HG03097 (cell line): Measurements from ENCODE around the gene KCNK4.
A peak's percentile ranks its signal among the peaks of the same experiment; 100 is the strongest.

Experiments used
- ATAC-seq: cut with Tn5 transposase; IDR thresholded peaks from one replicate; pipeline ENCODE4 v1.9.1; 2021; ENCODE audit not compliant: unreplicated experiment, low FRiP score

The KCNK4 gene

GRCh38 chr11:64268025-64268892, 22.8 kb upstream of the KCNK4 start:
- ATAC-seq: no peak

DNA sequence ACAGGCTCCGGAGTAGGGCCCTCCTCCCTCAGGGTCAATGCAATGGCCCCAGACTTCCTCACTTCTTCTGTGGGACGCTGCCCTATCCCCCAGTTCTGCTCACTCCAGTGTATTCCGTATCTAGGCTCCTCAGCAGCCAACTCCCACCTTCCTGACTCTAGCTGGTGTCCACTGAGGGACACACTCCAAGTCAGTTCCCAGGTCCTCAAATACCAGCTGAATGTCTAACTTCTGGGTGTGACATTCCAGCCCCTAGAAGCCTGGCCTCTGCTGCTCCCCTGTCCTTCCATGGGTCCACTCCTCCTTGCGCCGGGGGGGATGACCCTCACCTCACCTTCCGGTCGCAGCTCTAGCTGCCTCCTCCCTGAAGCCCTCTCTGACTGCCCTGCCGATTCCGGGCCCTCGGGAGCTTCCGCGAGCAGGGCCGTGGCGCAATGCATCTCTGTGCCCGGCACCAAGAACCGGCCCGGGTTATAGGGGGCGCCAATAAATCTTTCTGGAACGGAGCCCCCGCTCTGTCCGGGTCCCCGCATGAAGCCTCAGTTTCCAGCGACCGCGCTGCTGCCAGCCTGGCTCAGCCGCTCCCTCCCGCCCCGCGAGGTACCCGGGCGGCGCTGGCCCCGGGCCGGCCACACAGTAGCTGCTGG, 22.1 kb upstream of the KCNK4 start:
- ATAC-seq: peak; percentile 15

DNA sequence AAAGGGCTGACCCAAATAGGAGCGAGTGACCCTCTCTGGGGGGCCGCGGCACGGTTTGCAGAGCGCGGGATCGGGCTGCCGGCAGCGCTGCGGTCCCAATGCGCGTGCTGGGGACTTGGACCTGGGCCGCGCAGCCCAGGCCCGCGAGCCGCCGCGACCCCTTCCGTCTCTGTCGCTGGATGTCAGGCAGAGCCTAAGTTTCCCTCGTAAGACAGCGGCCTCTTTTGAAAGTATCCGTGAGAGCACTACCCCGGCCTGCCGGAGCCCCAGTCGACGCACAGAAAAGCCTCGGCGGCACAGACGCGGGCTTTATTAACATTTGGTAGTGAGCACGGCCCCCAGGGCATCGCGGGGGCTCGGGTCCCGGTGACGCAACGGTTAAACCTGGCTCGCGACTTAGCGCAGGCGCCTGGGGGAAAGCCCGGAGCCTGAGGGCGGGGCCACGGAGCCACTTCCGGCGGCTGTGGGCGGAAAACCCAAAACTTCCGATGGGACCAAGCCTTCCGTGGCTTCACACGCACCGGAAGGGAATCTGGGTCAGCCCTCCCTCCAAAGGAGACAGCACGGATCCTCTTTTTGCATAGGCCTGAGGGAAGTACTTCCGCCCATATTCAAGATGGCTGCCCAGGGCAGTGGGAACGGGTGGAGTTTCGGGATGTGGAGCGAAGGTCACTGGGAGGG, 21.4 kb upstream of the KCNK4 start:
- ATAC-seq: peak; percentile 63

- ATAC-seq: no peak
Observed at GRCh38 chr11:64275031-64275800, 15.9 kb upstream of the KCNK4 start.

DNA sequence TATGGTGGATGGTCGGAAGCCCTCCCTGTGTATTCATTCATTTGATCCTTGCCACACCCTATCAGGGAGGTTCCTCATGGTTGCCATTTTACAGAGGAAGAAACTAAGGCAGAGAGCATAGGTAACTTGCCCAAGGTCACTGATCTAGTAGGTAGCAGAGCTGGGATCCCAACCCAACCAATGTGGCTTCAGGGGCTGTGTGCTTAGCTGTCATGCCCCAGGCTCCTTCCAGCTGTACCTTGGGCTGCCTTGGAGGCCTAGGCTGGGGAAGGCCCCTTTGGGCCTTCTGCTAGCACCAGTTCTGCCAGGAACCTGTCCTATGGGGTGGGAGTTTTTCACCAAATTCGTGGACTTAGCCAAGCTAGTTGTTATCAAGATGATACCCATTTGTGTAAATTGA, 15.3 kb upstream of the KCNK4 start:
- ATAC-seq: no peak

GRCh38 chr11:64276653-64277431, 14.3 kb upstream of the KCNK4 start:
- no peak for ATAC-seq

DNA sequence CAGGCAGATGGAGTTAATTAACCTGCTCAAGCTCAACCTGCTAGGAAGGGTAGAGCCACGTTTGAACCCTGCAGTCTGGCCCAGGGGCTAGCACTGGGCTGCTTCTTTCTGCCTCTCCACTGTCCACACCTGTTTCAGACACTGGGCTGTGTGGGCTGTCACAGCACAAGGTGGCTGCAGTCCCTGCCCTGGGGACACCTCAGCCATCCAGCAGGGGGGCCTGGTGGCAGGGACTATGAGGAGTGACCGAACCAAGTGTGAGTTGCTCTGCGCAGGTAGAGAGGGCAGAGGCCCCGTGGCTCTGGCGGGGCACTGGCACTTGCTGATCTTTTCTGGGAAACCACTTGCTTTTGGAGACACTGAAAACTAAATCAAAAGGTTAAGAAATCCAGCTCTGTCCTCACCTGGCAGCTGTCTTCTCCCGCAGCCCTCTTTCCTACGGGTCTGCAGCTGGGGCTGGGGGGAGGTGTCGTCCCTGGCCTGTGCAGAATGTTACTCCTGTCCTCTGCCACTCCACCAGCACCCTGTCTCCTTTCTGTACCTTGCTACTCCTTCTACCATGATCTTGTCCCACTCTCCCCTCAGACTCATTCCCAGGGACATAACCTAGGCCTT, 12.4 kb upstream of the KCNK4 start:
- ATAC-seq: no peak

DNA sequence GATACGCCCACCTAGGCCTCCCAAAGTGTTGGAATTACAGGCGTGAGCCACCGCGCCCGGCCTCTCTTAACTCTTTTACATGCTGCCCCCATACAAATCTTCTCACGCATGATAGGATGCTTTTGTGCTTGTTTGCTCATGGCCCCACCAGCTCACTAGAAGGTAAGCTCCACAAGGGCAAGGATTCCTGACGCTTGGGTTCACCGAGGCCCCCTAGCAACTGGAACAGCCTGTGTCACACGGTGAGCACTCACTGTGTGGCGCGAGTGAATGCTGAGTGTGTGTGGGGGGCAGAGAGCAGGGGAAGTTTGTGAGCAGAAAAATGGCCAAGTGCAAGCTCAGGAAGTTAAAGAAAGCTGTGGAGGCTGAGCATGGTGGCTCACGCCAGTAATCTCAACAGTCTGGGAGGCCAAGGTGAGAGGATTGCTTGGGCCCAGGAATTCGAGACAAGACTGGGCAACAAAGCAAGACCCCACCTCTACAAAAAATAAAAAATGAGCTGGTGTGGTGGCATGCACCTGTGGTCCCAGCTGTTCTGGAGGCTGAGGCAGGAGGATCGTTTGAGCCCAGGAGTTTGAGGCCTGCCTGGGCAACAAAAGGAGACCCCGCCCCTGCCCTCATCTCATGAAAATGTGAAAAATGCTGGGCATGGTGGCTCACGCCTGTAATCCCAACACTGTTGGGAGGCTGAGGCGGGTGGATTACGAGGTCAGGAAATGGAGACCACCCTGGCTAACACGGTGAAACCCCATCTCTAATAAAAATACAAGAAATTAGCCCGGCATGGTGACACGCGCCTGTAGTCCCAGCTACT, 8.9 kb upstream of the KCNK4 start:
- no peak for ATAC-seq

- no peak for ATAC-seq
Observed at GRCh38 chr11:64283092-64283491, 8.0 kb upstream of the KCNK4 start.

- peak; percentile 49 for ATAC-seq
Observed at GRCh38 chr11:64284048-64284961, 6.8 kb upstream of the KCNK4 start, which contains the start of gene BAD. Gene BAD, minus strand, starts transcription at chr11:64284665. Its CDS starts 297 bp downstream, at chr11:64284368.

- ATAC-seq: peak; percentile 58
Observed at GRCh38 chr11:64284962-64285884, 5.9 kb upstream of the KCNK4 start, which contains the start of gene GPR137. Gene GPR137, plus strand, starts transcription at chr11:64285848. Its CDS starts 677 bp downstream, at chr11:64286525.

- ATAC-seq: no peak
Observed at GRCh38 chr11:64285885-64286800, 5.0 kb upstream of the KCNK4 start.

DNA sequence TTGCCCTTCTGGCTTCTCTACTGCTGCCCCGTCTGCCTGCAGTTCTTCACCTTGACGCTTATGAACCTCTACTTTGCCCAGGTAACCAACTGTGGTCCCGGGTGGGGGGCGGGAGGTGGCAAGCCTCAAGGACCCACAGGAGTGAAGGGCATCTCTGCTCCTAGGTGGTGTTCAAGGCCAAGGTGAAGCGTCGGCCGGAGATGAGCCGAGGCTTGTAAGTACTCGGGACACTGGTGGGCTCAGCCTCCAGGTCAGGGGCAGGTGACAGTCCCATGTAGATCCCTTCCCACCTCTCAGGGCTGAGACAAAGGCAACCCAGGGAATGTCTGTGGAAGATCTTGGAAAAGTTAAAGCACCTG, 4.3 kb upstream of the KCNK4 start:
- ATAC-seq: no peak

GRCh38 chr11:64287676-64288352, 3.3 kb upstream of the KCNK4 start:
- ATAC-seq: no peak

DNA sequence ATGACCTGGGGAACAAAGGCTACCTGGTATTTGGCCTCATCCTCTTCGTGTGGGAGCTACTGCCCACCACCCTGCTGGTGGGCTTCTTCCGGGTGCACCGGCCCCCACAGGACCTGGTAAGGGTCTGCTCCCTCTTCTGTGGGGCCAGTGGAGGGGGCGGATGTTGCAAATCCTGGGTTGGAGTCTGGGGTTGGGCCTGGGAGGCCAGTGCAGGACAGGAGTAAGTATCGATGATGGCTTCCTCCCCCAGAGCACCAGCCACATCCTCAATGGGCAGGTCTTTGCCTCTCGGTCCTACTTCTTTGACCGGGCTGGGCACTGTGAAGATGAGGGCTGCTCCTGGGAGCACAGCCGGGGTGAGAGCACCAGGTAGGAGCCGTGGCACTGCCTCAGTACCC, 2.8 kb upstream of the KCNK4 start:
- no peak for ATAC-seq
